OCI-LY1 (cell line): Measurements from ENCODE around the gene AADACL4.

ENCODE experiments used
- H2AFZ ChIP-seq: fragments of 200-600 bp; sonication (generic), shearing (Covaris generic); 2 replicates; pipeline ENCODE4 v1.6.0; 2014; ENCODE audit warnings: antibody characterized with exemption, mild to moderate bottlenecking, low read length
- H3F3A ChIP-seq: fragments of 200-600 bp; sonication (generic), shearing (Covaris generic); 2 replicates; pipeline ENCODE4 v1.6.0; 2014; ENCODE audit warnings: mild to moderate bottlenecking, antibody characterized with exemption, low read length, moderate library complexity; ENCODE audit not compliant: insufficient read depth
- H3K27ac ChIP-seq: fragments of 200-600 bp; sonication (generic); 2 replicates; pipeline ENCODE4 v1.5.1; 2014; ENCODE audit warnings: low read length, mixed run types, mild to moderate bottlenecking, low read depth; ENCODE audit not compliant: poor library complexity, severe bottlenecking
- H3K27me3 ChIP-seq: fragments of 200-600 bp; sonication (generic); 2 replicates; pipeline ENCODE4 v1.6.0; 2014; ENCODE audit warnings: antibody characterized with exemption, mild to moderate bottlenecking, low read length, moderate library complexity; ENCODE audit not compliant: insufficient read depth
- H3K36me3 ChIP-seq: fragments of 200-600 bp; sonication (generic); 2 replicates; pipeline ENCODE4 v1.6.1; 2014; ENCODE audit warnings: mild to moderate bottlenecking, antibody characterized with exemption, low read length, moderate library complexity, mixed read lengths; ENCODE audit not compliant: insufficient read depth
- H3K4me1 ChIP-seq: fragments of 200-600 bp; sonication (generic); 2 replicates; pipeline ENCODE4 v1.5.1; 2014; ENCODE audit warnings: mild to moderate bottlenecking, low read length, moderate library complexity; ENCODE audit not compliant: insufficient read depth, severe bottlenecking
- H3K4me2 ChIP-seq: fragments of 200-600 bp; sonication (generic), shearing (Covaris generic); 2 replicates; pipeline ENCODE4 v1.6.1; 2014; ENCODE audit warnings: low read length
- H3K4me3 ChIP-seq: fragments of 200-600 bp; sonication (generic); 2 replicates; pipeline ENCODE4 v1.5.1; 2014; ENCODE audit warnings: low read length, low read depth, mild to moderate bottlenecking, mixed read lengths; ENCODE audit not compliant: poor library complexity, severe bottlenecking
- H3K79me2 ChIP-seq: fragments of 200-600 bp; shearing (Covaris generic); 2 replicates; pipeline ENCODE4 v1.6.1; 2016; ENCODE audit warnings: mixed run types, low read length, mixed read lengths; ENCODE audit not compliant: insufficient read depth
- H3K9ac ChIP-seq: fragments of 200-600 bp; sonication (generic), shearing (Covaris generic); 2 replicates; pipeline ENCODE4 v1.6.1; 2014; ENCODE audit warnings: mild to moderate bottlenecking, low read length, mixed read lengths
- H3K9me2 ChIP-seq: fragments of 200-600 bp; sonication (generic), shearing (Covaris generic); 2 replicates; pipeline ENCODE4 v1.6.1; 2014; ENCODE audit warnings: low read depth, mild to moderate bottlenecking, low read length, mixed read lengths
- H3K9me3 ChIP-seq: fragments of 200-600 bp; shearing (Covaris generic); 2 replicates; pipeline ENCODE4 v1.6.1; 2014; ENCODE audit warnings: low read length, mixed read lengths
- H4K20me1 ChIP-seq: fragments of 200-600 bp; sonication (generic), shearing (Covaris generic); 2 replicates; pipeline ENCODE4 v1.6.0; 2016; ENCODE audit warnings: mild to moderate bottlenecking, low read length; ENCODE audit not compliant: insufficient read depth
- EZH2 ChIP-seq: fragments of 200-600 bp; sonication (generic), shearing (Covaris generic); IDR thresholded peaks from 2 replicates; pipeline ENCODE4 v1.8.0; 2017; ENCODE audit warnings: borderline replicate concordance, mixed run types, mild to moderate bottlenecking, antibody characterized with exemption, low read length, moderate library complexity, mixed read lengths
- TF ChIP-seq, protein P1 (sequence below): fragments of 200-600 bp; sonication (generic), shearing (Covaris generic); IDR thresholded peaks from 2 replicates; pipeline ENCODE4 v1.5.1; 2017; ENCODE audit warnings: mild to moderate bottlenecking, antibody characterized with exemption, low read length, moderate library complexity, mixed read lengths

AADACL4 gene

DNA sequence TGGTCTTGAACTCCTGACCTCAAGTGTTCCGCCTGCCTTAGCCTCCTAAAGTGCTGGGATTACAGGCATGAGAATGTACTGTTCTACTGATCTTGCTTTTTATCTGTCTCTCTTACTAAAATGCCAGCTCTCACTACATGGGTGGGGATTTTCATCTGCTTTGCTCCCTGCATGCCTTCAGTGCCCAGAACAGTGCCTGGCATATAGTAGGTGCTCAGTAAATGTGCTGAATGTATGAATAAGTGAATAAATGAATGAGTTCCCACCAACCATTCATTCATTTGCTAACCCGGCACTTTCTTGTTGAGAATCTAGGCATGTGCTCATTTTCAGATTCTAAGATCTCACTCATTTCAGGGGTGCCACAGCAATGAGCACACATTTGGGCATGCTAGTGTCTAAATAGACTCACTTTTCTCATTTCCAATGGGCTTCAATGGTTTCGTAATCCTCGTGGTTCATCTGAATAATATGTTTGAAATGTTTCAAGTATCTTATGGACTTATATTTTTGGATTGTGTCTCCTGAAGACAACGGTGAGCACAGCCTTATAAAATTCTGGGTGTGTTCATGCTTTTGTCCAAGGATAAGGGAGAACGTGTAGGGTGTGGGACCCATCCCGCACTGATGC lies 33.5 kb upstream of the AADACL4 start:
- Histone ChIP-seq H3K9me3 (no peaks in the 10 kb centered on the region), H3K4me2 (no peak overlapping the region), H3K4me1 (no peaks in the 10 kb centered on the region), H2AFZ (no peak overlapping the region), H4K20me1 (no peaks in the 10 kb centered on the region), H3K27ac (no peak overlapping the region), H3K79me2 (no peaks in the 10 kb centered on the region), H3F3A (no peaks in the 10 kb centered on the region), H3K4me3 (no peak overlapping the region), H3K36me3 (no peaks in the 10 kb centered on the region), H3K27me3 (no peaks in the 10 kb centered on the region), H3K9me2 (no peaks in the 10 kb centered on the region), H3K9ac (no peak overlapping the region)
- TF ChIP-seq, protein P1, sequence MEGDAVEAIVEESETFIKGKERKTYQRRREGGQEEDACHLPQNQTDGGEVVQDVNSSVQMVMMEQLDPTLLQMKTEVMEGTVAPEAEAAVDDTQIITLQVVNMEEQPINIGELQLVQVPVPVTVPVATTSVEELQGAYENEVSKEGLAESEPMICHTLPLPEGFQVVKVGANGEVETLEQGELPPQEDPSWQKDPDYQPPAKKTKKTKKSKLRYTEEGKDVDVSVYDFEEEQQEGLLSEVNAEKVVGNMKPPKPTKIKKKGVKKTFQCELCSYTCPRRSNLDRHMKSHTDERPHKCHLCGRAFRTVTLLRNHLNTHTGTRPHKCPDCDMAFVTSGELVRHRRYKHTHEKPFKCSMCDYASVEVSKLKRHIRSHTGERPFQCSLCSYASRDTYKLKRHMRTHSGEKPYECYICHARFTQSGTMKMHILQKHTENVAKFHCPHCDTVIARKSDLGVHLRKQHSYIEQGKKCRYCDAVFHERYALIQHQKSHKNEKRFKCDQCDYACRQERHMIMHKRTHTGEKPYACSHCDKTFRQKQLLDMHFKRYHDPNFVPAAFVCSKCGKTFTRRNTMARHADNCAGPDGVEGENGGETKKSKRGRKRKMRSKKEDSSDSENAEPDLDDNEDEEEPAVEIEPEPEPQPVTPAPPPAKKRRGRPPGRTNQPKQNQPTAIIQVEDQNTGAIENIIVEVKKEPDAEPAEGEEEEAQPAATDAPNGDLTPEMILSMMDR: no peak
- TF ChIP-seq EZH2: no peak

DNA sequence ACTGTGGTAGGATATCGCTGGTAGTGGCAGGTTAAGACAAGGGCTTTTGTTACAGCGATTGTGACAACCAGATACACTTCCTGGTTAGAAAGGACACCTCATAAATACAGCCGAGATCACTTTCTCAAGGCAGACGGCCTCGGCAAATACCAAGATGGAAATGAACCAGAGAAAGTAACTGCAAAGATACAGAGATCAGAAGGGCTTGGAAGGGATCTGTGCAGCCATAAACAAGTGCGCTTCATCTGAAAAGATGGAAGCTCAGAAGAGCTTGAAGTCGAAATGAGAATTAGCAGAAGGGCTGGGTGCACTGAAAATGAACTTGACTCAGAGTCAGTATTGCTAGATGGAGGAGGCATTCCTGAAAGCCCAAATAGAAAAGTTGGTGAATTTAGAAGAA lies 32.9 kb upstream of the AADACL4 start:
- Histone ChIP-seq H3K27me3 (no peaks in the 10 kb centered on the region), H2AFZ (no peak overlapping the region), H3K4me3 (no peak overlapping the region), H3K36me3 (no peaks in the 10 kb centered on the region), H3K4me2 (no peak overlapping the region), H3K9ac (no peak overlapping the region), H3F3A (no peaks in the 10 kb centered on the region), H4K20me1 (no peaks in the 10 kb centered on the region), H3K79me2 (no peaks in the 10 kb centered on the region), H3K9me2 (no peaks in the 10 kb centered on the region), H3K27ac (no peak overlapping the region), H3K9me3 (no peaks in the 10 kb centered on the region), H3K4me1 (no peaks in the 10 kb centered on the region)
- TF ChIP-seq EZH2: no peak
- TF ChIP-seq, protein P1: no peak

DNA sequence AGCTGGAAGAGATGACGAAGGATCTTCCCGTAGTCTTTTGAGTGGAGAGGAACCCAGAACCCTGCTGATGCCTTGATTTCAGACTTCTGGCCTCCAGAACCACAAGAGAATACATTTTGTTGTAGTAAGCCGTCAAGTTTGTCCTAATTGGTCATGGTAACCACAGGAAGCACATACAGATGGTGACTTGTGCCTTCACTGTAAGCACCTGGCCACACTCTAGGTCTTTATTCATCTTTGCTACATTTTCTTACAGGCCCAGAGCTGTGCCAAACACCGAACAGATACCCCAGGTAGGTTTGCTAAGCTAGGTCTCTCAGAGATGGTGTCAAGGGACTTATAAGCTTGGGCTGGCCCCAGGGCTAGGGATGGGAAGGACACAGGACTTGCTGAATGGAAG lies 30.7 kb upstream of the AADACL4 start:
- Histone ChIP-seq H2AFZ (no peak overlapping the region), H3F3A (no peaks in the 10 kb centered on the region), H3K9ac (no peak overlapping the region), H3K79me2 (no peaks in the 10 kb centered on the region), H4K20me1 (no peaks in the 10 kb centered on the region), H3K36me3 (no peaks in the 10 kb centered on the region), H3K27me3 (no peaks in the 10 kb centered on the region), H3K4me1 (no peaks in the 10 kb centered on the region), H3K9me3 (no peaks in the 10 kb centered on the region), H3K27ac (no peak overlapping the region), H3K4me3 (no peak overlapping the region), H3K9me2 (no peaks in the 10 kb centered on the region), H3K4me2 (no peak overlapping the region)
- TF ChIP-seq EZH2: no peak
- TF ChIP-seq, protein P1: no peak
